HepG2 (cell line): ENCODE results near the gene MAFB. TPM values are rescaled to one million over a fixed set of nuclear protein-coding genes. Genes with fewer than 3 reads are reported as not detected.

Experiments
- ATAC-seq: fragments of 200-7000 bp; cut with Tn5 transposase; 3 replicates; pipeline ENCODE4 v1.9.1; 2020; ENCODE audit warnings: mild to moderate bottlenecking, moderate library complexity
- BruUV-seq: library from RNA; stranded (reverse); fragments of 400-500 nt; replicated peaks from 2 replicates; lab custom pipeline; 2021; lab: Mats Ljungman, UMichigan
- CTCF ChIA-PET: fragments of 300-600 bp; formaldehyde crosslinking; extraction: SDS; loops from one replicate; lab custom pipeline; 2021; ENCODE audit warnings: low total read pairs, inconsistent platforms, low intra/inter-chr PET ratio; lab: Yijun Ruan, JAX
- POLR2A ChIA-PET: fragments of 350-600 bp; sonication (Branson Sonifier 250); formaldehyde crosslinking; loops from one replicate; lab custom pipeline; 2020; ENCODE audit warnings: antibody characterized with exemption, inconsistent platforms; lab: Yijun Ruan, JAX
- DNase-seq: peaks from one replicate; pipeline ENCODE4 v3.0.0-alpha.2; 2015; ENCODE audit warnings: low spot score
- FAIRE-seq: peaks from 3 replicates; lab custom pipeline; 2011; peaks lifted over from hg19 to GRCh38; lab: Jason Lieb, UNC
- H2AFZ ChIP-seq: one replicate; pipeline ENCODE4 v1.6.1; 2011; ENCODE audit warnings: low read length, inconsistent platforms
- H3K27ac ChIP-seq: fragments of 300-600 bp; 3 replicates; pipeline ENCODE4 v1.8.0; 2011; ENCODE audit warnings: mixed run types, mild to moderate bottlenecking, mixed read lengths, low read length, inconsistent platforms; ENCODE audit not compliant: insufficient read depth; ENCODE audit errors: extremely low read length
- H3K27me3 ChIP-seq, 2 experiments: fragments of 200-600 bp in 1 of 2; 2 replicates in 1 of 2; 3 replicates in 1 of 2; pipeline versions ENCODE4 v1.6.0 to v1.8.0; 2011; ENCODE audit warnings: low read length in 2 of 2, mild to moderate bottlenecking in 2 of 2, moderate library complexity in 2 of 2, inconsistent platforms in 1 of 2; ENCODE audit not compliant: insufficient read depth in 2 of 2, control insufficient read depth in 1 of 2
- H3K36me3 ChIP-seq, 2 experiments: fragments of 200-600 bp in 1 of 2; replicated peaks in 1 of 2; 2 replicates in 1 of 2; 3 replicates in 1 of 2; pipeline versions ENCODE4 v1.5.1 to v1.8.0; 2011; ENCODE audit warnings: low read length in 2 of 2, inconsistent platforms in 1 of 2; ENCODE audit not compliant: insufficient read depth in 2 of 2, control insufficient read depth in 1 of 2
- H3K4me1 ChIP-seq: 2 replicates; pipeline ENCODE4 v1.5.1; 2012; ENCODE audit warnings: low read length, inconsistent platforms; ENCODE audit not compliant: insufficient read depth
- H3K4me2 ChIP-seq: 2 replicates; pipeline ENCODE4 v1.6.0; 2011; ENCODE audit warnings: low read depth, low read length, inconsistent platforms
- H3K4me3 ChIP-seq, 3 experiments: fragments of 200-600 bp in 1 of 3; sonication (generic), shearing (Covaris generic) in 1 of 3; replicated peaks in 1 of 3; 2 replicates each; pipeline ENCODE4 v1.5.1; 2011 to 2016; ENCODE audit warnings: low read length in 3 of 3, inconsistent platforms in 2 of 3, low read depth in 2 of 3, mild to moderate bottlenecking in 2 of 3, control low read depth in 1 of 3, mixed read lengths in 1 of 3; ENCODE audit not compliant: insufficient read depth in 1 of 3
- H3K79me2 ChIP-seq: one replicate; pipeline ENCODE4 v1.6.1; 2011; ENCODE audit warnings: low read length, inconsistent platforms; ENCODE audit not compliant: insufficient read depth
- H3K9ac ChIP-seq: 2 replicates; pipeline ENCODE4 v1.6.0; 2011; ENCODE audit warnings: mild to moderate bottlenecking, low read depth, low read length, inconsistent platforms; ENCODE audit not compliant: insufficient read depth
- H3K9me3 ChIP-seq: 2 replicates; pipeline ENCODE4 v1.5.1; 2012; ENCODE audit warnings: mild to moderate bottlenecking, low read length
- H4K20me1 ChIP-seq: 2 replicates; pipeline ENCODE4 v1.6.0; 2011; ENCODE audit warnings: inconsistent platforms, mild to moderate bottlenecking, low read length, moderate library complexity; ENCODE audit not compliant: insufficient read depth
- CREB1 ChIP-seq, 2 experiments: fragments of 450-650 bp in 1 of 2; IDR thresholded peaks; 2 replicates each; pipeline ENCODE4 v1.6.1; 2016 to 2017; ENCODE audit warnings: control low read depth in 1 of 2, mild to moderate bottlenecking in 1 of 2, missing compliant biosample characterization in 1 of 2, missing genetic modification characterization in 1 of 2
- STAG1 ChIP-seq: sonication (generic); formaldehyde crosslinking; IDR thresholded peaks from 2 replicates; pipeline ENCODE4 v1.4.0; 2020; ENCODE audit warnings: missing genetic modification reagents
- ZBTB49 ChIP-seq: sonication (generic); formaldehyde crosslinking; IDR thresholded peaks from 2 replicates; pipeline ENCODE4 v1.4.0; 2020; ENCODE audit warnings: missing genetic modification reagents, borderline replicate concordance
- ZFY ChIP-seq: sonication (generic); formaldehyde crosslinking; IDR thresholded peaks from 2 replicates; pipeline ENCODE4 v1.4.0; 2020; ENCODE audit warnings: missing genetic modification reagents
- ZNF264 ChIP-seq: sonication (generic); formaldehyde crosslinking; IDR thresholded peaks from 2 replicates; pipeline ENCODE4 v1.4.0; 2020; ENCODE audit warnings: missing genetic modification reagents
- ZNF564 ChIP-seq: sonication (generic); formaldehyde crosslinking; IDR thresholded peaks from 2 replicates; pipeline ENCODE4 v1.8.1; 2023; ENCODE audit warnings: mild to moderate bottlenecking, missing genetic modification reagents
- ZNF607 ChIP-seq: sonication (generic); formaldehyde crosslinking; IDR thresholded peaks from 2 replicates; pipeline ENCODE4 v1.5.1; 2020; ENCODE audit warnings: missing genetic modification reagents, mild to moderate bottlenecking, borderline replicate concordance
- ZSCAN29 ChIP-seq: sonication (generic); formaldehyde crosslinking; conservative IDR thresholded peaks from 2 replicates; pipeline ENCODE4 v1.4.0; 2020; ENCODE audit warnings: mild to moderate bottlenecking, missing genetic modification reagents
- WGBS: methylation state at CpG from one replicate; pipeline ENCODE4 v1.1.6; 2017; ENCODE audit warnings: low lambda C conversion rate; 5-methylcytosine and 5-hydroxymethylcytosine counted together
- in situ Hi-C: cut with HindIII; loops from 2 replicates; pipeline ENCODE4 v1.10.0; 2017; ENCODE audit warnings: low pct_unique_long_range_greater_than_20kb; ENCODE audit not compliant: extremely low pct_ligation_motif_present
- intact Hi-C: fragments of 100-400 bp; cut with micrococcal nuclease; formaldehyde crosslinking; loops from one replicate; pipeline ENCODE4 v1.10.0; 2022; ENCODE audit not compliant: unreplicated experiment
- polyA plus RNA-seq, 8 experiments: library from polyadenylated mRNA; depleted of rRNA in 3 of 8; stranded (reverse) in 7 of 8; unstranded in 1 of 8; fragments of >200 nt; fragmentation: Illumina TruSeq in 4 of 8; extraction: Trizol in 4 of 8; gene quantifications; 2 replicates each; pipeline versions ENCODE4 v1.2.1 to v1.2.3, GENCODE V29; 2011 to 2016; ENCODE audit warnings: low read depth in 4 of 8, missing spikeins in 1 of 8, mixed read lengths in 1 of 8; ENCODE audit not compliant: insufficient read depth in 1 of 8
- total RNA-seq, 5 experiments: library from RNA; depleted of rRNA; stranded (reverse); fragments of >200 nt; fragmentation: Illumina TruSeq; extraction: Trizol; gene quantifications; 2 replicates each; pipeline ENCODE4 v1.2.3, GENCODE V29; 2016; ENCODE audit warnings: low read depth in 1 of 5
- TF ChIP-seq, protein P1 (sequence below): sonication (generic); formaldehyde crosslinking; IDR thresholded peaks from 2 replicates; pipeline ENCODE4 v1.4.0; 2020; ENCODE audit warnings: mild to moderate bottlenecking, missing genetic modification reagents
- TF ChIP-seq, protein P2 (sequence below): IDR thresholded peaks from 2 replicates; pipeline ENCODE4 v1.4.0; 2020; ENCODE audit warnings: mild to moderate bottlenecking, missing genetic modification reagents
- TF ChIP-seq, protein P3 (sequence below): sonication (generic); formaldehyde crosslinking; IDR thresholded peaks from 2 replicates; pipeline ENCODE4 v1.4.0; 2020; ENCODE audit warnings: missing genetic modification reagents, low read depth, mild to moderate bottlenecking, borderline replicate concordance
- TF ChIP-seq, protein P4 (sequence below): sonication (generic); formaldehyde crosslinking; conservative IDR thresholded peaks from 2 replicates; pipeline ENCODE4 v1.5.0; 2020; ENCODE audit warnings: missing genetic modification reagents

MAFB gene
- total and polyA plus RNA-seq, 2 of the 13 experiments (the other 11 are each of a cell fraction or from before 2014, with no cell fraction given), result 0.08 to 0.11 TPM

- DNase-seq (peak; percentile 78), FAIRE-seq (peak; percentile 95), ATAC-seq (peak; percentile 88)
- intact Hi-C loops, result no loop called here
- POLR2A ChIA-PET, result interaction anchor here (0.8 kb wide), 1 partner anchor 13 kb away, joined by 3 read pairs; no protein-coding TSS in a partner anchor
- Histone ChIP-seq H3K4me2 (peak overlapping the region; percentile 56), H3K4me3 (peak overlapping the region in 1 of 3 experiments; percentile 36; a peak in 1 of 6 replicates), H3K36me3 (no peaks in the 10 kb centered on the region), H3K4me1 (peaks cover 28% of the 10 kb centered on the region), H3K27me3 (peaks cover 9 to 21% of the 10 kb centered on the region in 2 experiments), H4K20me1 (no peaks in the 10 kb centered on the region), H3K79me2 (no peaks in the 10 kb centered on the region), H3K27ac (peak overlapping the region; percentile 55), H2AFZ (no peak overlapping the region), H3K9ac (no peak overlapping the region), H3K9me3 (no peaks in the 10 kb centered on the region)
- WGBS, result 72% methylated on average over 30 of the region's 30 CpGs
- in situ Hi-C loops, result loop anchor here (10.0 kb wide), 1 partner anchor 1568 kb away; no protein-coding TSS in a partner anchor
- no TSS peak for BruUV-seq
- CTCF ChIA-PET, result no interaction called here
- TF ChIP-seq CREB1 (IDR thresholded peaks at IDR 0.05) (no peak), CREB1 (CRISPR knock-in tag; IDR thresholded peaks at IDR 0.05) (no peak), ZFY (CRISPR knock-in tag) (peak; percentile 68), ZNF607 (no peak), ZBTB49 (CRISPR knock-in tag) (0 out of 2 replicates have a peak, but pooled peaks have one; percentile 23), ZSCAN29 (CRISPR knock-in tag) (0 out of 2 replicates have a peak, but pooled peaks have one; percentile 53), ZNF264 (peak; percentile 93), ZNF564 (CRISPR knock-in tag) (peak; percentile 56; the same call in 1 of the 2 replicates), STAG1 (CRISPR knock-in tag) (0 out of 2 replicates have a peak, but pooled peaks have one; percentile 15)
- TF ChIP-seq, protein P1, sequence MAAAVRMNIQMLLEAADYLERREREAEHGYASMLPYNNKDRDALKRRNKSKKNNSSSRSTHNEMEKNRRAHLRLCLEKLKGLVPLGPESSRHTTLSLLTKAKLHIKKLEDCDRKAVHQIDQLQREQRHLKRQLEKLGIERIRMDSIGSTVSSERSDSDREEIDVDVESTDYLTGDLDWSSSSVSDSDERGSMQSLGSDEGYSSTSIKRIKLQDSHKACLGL (CRISPR knock-in tag), result no peak; the same call in 1 of the 2 replicates
- TF ChIP-seq, protein P2, sequence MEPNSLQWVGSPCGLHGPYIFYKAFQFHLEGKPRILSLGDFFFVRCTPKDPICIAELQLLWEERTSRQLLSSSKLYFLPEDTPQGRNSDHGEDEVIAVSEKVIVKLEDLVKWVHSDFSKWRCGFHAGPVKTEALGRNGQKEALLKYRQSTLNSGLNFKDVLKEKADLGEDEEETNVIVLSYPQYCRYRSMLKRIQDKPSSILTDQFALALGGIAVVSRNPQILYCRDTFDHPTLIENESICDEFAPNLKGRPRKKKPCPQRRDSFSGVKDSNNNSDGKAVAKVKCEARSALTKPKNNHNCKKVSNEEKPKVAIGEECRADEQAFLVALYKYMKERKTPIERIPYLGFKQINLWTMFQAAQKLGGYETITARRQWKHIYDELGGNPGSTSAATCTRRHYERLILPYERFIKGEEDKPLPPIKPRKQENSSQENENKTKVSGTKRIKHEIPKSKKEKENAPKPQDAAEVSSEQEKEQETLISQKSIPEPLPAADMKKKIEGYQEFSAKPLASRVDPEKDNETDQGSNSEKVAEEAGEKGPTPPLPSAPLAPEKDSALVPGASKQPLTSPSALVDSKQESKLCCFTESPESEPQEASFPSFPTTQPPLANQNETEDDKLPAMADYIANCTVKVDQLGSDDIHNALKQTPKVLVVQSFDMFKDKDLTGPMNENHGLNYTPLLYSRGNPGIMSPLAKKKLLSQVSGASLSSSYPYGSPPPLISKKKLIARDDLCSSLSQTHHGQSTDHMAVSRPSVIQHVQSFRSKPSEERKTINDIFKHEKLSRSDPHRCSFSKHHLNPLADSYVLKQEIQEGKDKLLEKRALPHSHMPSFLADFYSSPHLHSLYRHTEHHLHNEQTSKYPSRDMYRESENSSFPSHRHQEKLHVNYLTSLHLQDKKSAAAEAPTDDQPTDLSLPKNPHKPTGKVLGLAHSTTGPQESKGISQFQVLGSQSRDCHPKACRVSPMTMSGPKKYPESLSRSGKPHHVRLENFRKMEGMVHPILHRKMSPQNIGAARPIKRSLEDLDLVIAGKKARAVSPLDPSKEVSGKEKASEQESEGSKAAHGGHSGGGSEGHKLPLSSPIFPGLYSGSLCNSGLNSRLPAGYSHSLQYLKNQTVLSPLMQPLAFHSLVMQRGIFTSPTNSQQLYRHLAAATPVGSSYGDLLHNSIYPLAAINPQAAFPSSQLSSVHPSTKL (CRISPR knock-in tag), result peak; percentile 80
- TF ChIP-seq, protein P3, sequence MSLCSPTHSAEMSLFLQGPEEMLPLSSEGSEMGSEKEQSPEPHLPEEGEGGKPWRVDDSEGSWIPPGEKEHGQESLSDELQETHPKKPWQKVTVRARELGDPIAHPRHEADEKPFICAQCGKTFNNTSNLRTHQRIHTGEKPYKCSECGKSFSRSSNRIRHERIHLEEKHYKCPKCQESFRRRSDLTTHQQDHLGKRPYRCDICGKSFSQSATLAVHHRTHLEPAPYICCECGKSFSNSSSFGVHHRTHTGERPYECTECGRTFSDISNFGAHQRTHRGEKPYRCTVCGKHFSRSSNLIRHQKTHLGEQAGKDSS, result 0 out of 2 replicates have a peak, but pooled peaks have one; percentile 60
- TF ChIP-seq, protein P4, sequence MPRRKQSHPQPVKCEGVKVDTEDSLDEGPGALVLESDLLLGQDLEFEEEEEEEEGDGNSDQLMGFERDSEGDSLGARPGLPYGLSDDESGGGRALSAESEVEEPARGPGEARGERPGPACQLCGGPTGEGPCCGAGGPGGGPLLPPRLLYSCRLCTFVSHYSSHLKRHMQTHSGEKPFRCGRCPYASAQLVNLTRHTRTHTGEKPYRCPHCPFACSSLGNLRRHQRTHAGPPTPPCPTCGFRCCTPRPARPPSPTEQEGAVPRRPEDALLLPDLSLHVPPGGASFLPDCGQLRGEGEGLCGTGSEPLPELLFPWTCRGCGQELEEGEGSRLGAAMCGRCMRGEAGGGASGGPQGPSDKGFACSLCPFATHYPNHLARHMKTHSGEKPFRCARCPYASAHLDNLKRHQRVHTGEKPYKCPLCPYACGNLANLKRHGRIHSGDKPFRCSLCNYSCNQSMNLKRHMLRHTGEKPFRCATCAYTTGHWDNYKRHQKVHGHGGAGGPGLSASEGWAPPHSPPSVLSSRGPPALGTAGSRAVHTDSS, result no peak
Measured at GRCh38 chr20:40682104-40682981, 6.7 kb downstream of the MAFB start.
